ENCODE data around the gene DIAPH3. TPM values are rescaled to one million over a fixed set of nuclear protein-coding genes. Genes with fewer than 3 reads are reported as not detected.

The DIAPH3 gene
- total RNA-seq, 2 experiments from 2014 or later, result 28.5 to 29.3 TPM

- ChIA-PET CTCF (no interaction called here), POLR2A (no interaction called here)
- H3K9me3 Mint-ChIP-seq (ENCODE audit: low read depth), result no peaks in the 10 kb centered on the region
- H3K4me3 Mint-ChIP-seq, result no peak overlapping the region
- no peak for DNase-seq
- no peaks in the 10 kb centered on the region for H3K4me1 Mint-ChIP-seq
- intact Hi-C loops (cut with DNase I, micrococcal nuclease), result no loop called here
- ATAC-seq, result no peak
- H3K36me3 Mint-ChIP-seq (ENCODE audit: low read depth), result no peaks in the 10 kb centered on the region
- H3K27me3 Mint-ChIP-seq, result peaks cover 6% of the 10 kb centered on the region
- no peak overlapping the region for H3K27ac Mint-ChIP-seq
These were observed 509.8 kb downstream of the DIAPH3 start for GRCh38 chr13:59653916-59654315.

GRCh38 chr13:59651479-59651878 lies 512.2 kb downstream of the DIAPH3 start:
- Mint-ChIP-seq H3K27me3 (peaks cover 6% of the 10 kb centered on the region), H3K36me3 (ENCODE audit: low read depth) (no peaks in the 10 kb centered on the region), H3K9me3 (ENCODE audit: low read depth) (no peaks in the 10 kb centered on the region), H3K4me3 (no peak overlapping the region), H3K4me1 (no peaks in the 10 kb centered on the region), H3K27ac (no peak overlapping the region)
- ATAC-seq, result no peak
- intact Hi-C loops (cut with DNase I, micrococcal nuclease), result no loop called here
- ChIA-PET CTCF (no interaction called here), POLR2A (no interaction called here)
- no peak for DNase-seq

- H3K27ac Mint-ChIP-seq, result no peak overlapping the region
- H3K4me1 Mint-ChIP-seq, result no peaks in the 10 kb centered on the region
These were observed 519.7 kb downstream of the DIAPH3 start for GRCh38 chr13:59643906-59644626.

GRCh38 chr13:59643364-59643841 lies 520.3 kb downstream of the DIAPH3 start:
- Mint-ChIP-seq H3K4me1 (no peaks in the 10 kb centered on the region), H3K4me3 (no peak overlapping the region), H3K27ac (no peak overlapping the region), H3K27me3 (peaks cover 8% of the 10 kb centered on the region), H3K36me3 (ENCODE audit: low read depth) (no peaks in the 10 kb centered on the region), H3K9me3 (ENCODE audit: low read depth) (no peaks in the 10 kb centered on the region)
- POLR2A ChIA-PET, result no interaction called here
- DNase-seq (no peak), ATAC-seq (no peak)
- intact Hi-C loops (cut with DNase I, micrococcal nuclease), result no loop called here
- CTCF ChIA-PET, result no interaction called here

More at GRCh38 chr13:59643906-59644626, 519.7 kb downstream of the DIAPH3 start:
- ChIA-PET POLR2A (no interaction called here), CTCF (no interaction called here)
- ATAC-seq (no peak), DNase-seq (no peak)
- Mint-ChIP-seq H3K9me3 (ENCODE audit: low read depth) (no peaks in the 10 kb centered on the region), H3K4me3 (no peak overlapping the region), H3K27me3 (peaks cover 8% of the 10 kb centered on the region), H3K36me3 (ENCODE audit: low read depth) (no peaks in the 10 kb centered on the region)
- intact Hi-C loops (cut with DNase I, micrococcal nuclease), result no loop called here

- Mint-ChIP-seq H3K36me3 (ENCODE audit: low read depth) (no peaks in the 10 kb centered on the region), H3K27me3 (peaks cover 11% of the 10 kb centered on the region), H3K27ac (no peak overlapping the region), H3K4me1 (no peaks in the 10 kb centered on the region), H3K4me3 (no peak overlapping the region), H3K9me3 (ENCODE audit: low read depth) (no peaks in the 10 kb centered on the region)
- DNase-seq, result no peak
- CTCF ChIA-PET, result interaction anchor here (0.7 kb wide), 1 partner anchor 301 kb away, joined by 4 read pairs; no protein-coding TSS in a partner anchor
- POLR2A ChIA-PET, result no interaction called here
- intact Hi-C loops (cut with DNase I, micrococcal nuclease), result no loop called here
- ATAC-seq, result no peak
These were observed 521.9 kb downstream of the DIAPH3 start for GRCh38 chr13:59641817-59642216.

GRCh38 chr13:59641261-59641660 lies 522.5 kb downstream of the DIAPH3 start:
- no peak for DNase-seq
- Mint-ChIP-seq H3K4me3 (no peak overlapping the region), H3K27me3 (peaks cover 14% of the 10 kb centered on the region), H3K4me1 (no peaks in the 10 kb centered on the region), H3K36me3 (ENCODE audit: low read depth) (no peaks in the 10 kb centered on the region), H3K27ac (no peak overlapping the region), H3K9me3 (ENCODE audit: low read depth) (no peaks in the 10 kb centered on the region)
- intact Hi-C loops (cut with DNase I, micrococcal nuclease), result no loop called here
- CTCF ChIA-PET, result interaction anchor here (0.7 kb wide), 1 partner anchor 301 kb away, joined by 4 read pairs; no protein-coding TSS in a partner anchor
- ATAC-seq, result no peak
- POLR2A ChIA-PET, result no interaction called here

GRCh38 chr13:59638404-59638803 lies 525.3 kb downstream of the DIAPH3 start:
- no peak for ATAC-seq
- CTCF ChIA-PET, result interaction anchor here (0.8 kb wide), 1 partner anchor 649 kb away, joined by 3 read pairs; no protein-coding TSS in a partner anchor
- intact Hi-C loops (cut with DNase I, micrococcal nuclease), result no loop called here
- Mint-ChIP-seq H3K9me3 (ENCODE audit: low read depth) (no peaks in the 10 kb centered on the region), H3K4me1 (no peaks in the 10 kb centered on the region), H3K27me3 (peaks cover 9% of the 10 kb centered on the region), H3K36me3 (ENCODE audit: low read depth) (no peaks in the 10 kb centered on the region), H3K27ac (no peak overlapping the region), H3K4me3 (no peak overlapping the region)
- POLR2A ChIA-PET, result no interaction called here
- no peak for DNase-seq

GRCh38 chr13:59635589-59635988 lies 528.1 kb downstream of the DIAPH3 start:
- Mint-ChIP-seq H3K27ac (no peak overlapping the region), H3K36me3 (ENCODE audit: low read depth) (no peaks in the 10 kb centered on the region), H3K27me3 (peaks cover 6% of the 10 kb centered on the region), H3K4me3 (no peak overlapping the region), H3K4me1 (no peaks in the 10 kb centered on the region), H3K9me3 (ENCODE audit: low read depth) (no peaks in the 10 kb centered on the region)
- ATAC-seq (no peak), DNase-seq (no peak)
- ChIA-PET CTCF (no interaction called here), POLR2A (no interaction called here)
- intact Hi-C loops (cut with DNase I, micrococcal nuclease), result no loop called here

GRCh38 chr13:59633290-59633689 lies 530.4 kb downstream of the DIAPH3 start:
- Mint-ChIP-seq H3K4me1 (no peaks in the 10 kb centered on the region), H3K27me3 (peaks cover 6% of the 10 kb centered on the region), H3K36me3 (ENCODE audit: low read depth) (no peaks in the 10 kb centered on the region), H3K27ac (no peak overlapping the region), H3K4me3 (no peak overlapping the region), H3K9me3 (ENCODE audit: low read depth) (no peaks in the 10 kb centered on the region)
- intact Hi-C loops (cut with DNase I, micrococcal nuclease), result no loop called here
- ATAC-seq (no peak), DNase-seq (no peak)
- ChIA-PET POLR2A (no interaction called here), CTCF (no interaction called here)

- DNase-seq, result no peak
- H3K9me3 Mint-ChIP-seq (ENCODE audit: low read depth), result no peaks in the 10 kb centered on the region
- CTCF ChIA-PET, result no interaction called here
- intact Hi-C loops (cut with DNase I, micrococcal nuclease), result no loop called here
- H3K36me3 Mint-ChIP-seq (ENCODE audit: low read depth), result no peaks in the 10 kb centered on the region
- H3K4me3 Mint-ChIP-seq, result no peak overlapping the region
- no peaks in the 10 kb centered on the region for H3K4me1 Mint-ChIP-seq
- H3K27me3 Mint-ChIP-seq, result no peaks in the 10 kb centered on the region
- H3K27ac Mint-ChIP-seq, result no peak overlapping the region
- POLR2A ChIA-PET, result no interaction called here
- no peak for ATAC-seq
These were observed 532.5 kb downstream of the DIAPH3 start for GRCh38 chr13:59631271-59631670.

GRCh38 chr13:59625111-59625510 lies 538.6 kb downstream of the DIAPH3 start:
- ChIA-PET CTCF (no interaction called here), POLR2A (no interaction called here)
- Mint-ChIP-seq H3K9me3 (ENCODE audit: low read depth) (peaks cover 2% of the 10 kb centered on the region), H3K27me3 (peaks cover 5% of the 10 kb centered on the region), H3K27ac (no peak overlapping the region), H3K4me3 (no peak overlapping the region), H3K36me3 (ENCODE audit: low read depth) (no peaks in the 10 kb centered on the region), H3K4me1 (no peaks in the 10 kb centered on the region)
- intact Hi-C loops (cut with DNase I, micrococcal nuclease), result no loop called here
- no peak for DNase-seq
- no peak for ATAC-seq

- peaks cover 10% of the 10 kb centered on the region for H3K9me3 Mint-ChIP-seq (ENCODE audit: low read depth)
- no peak overlapping the region for H3K27ac Mint-ChIP-seq
- no peak for ATAC-seq
- ChIA-PET POLR2A (no interaction called here), CTCF (interaction anchor here (0.7 kb wide), 1 partner anchor 554 kb away, joined by 3 read pairs; no protein-coding TSS in a partner anchor)
- DNase-seq, result no peak
- no peak overlapping the region for H3K4me3 Mint-ChIP-seq
- peaks cover 7% of the 10 kb centered on the region for H3K27me3 Mint-ChIP-seq
- intact Hi-C loops (cut with DNase I, micrococcal nuclease), result no loop called here
- no peaks in the 10 kb centered on the region for H3K36me3 Mint-ChIP-seq (ENCODE audit: low read depth)
- H3K4me1 Mint-ChIP-seq, result no peaks in the 10 kb centered on the region
These were observed 540.4 kb downstream of the DIAPH3 start for GRCh38 chr13:59623206-59623915.

All from activated CD4-positive, alpha-beta T cell treated with anti-CD3 and anti-CD28 coated beads for 36 hours (primary cell).